HCT116 (cell line): Measurements from ENCODE around the gene MX2. TPM values are rescaled to one million over a fixed set of nuclear protein-coding genes. Genes with fewer than 3 reads are reported as not detected.

Experiments
- ATAC-seq: fragments of 200-7000 bp; cut with Tn5 transposase; 2 replicates; pipeline ENCODE4 v1.9.1; 2020; ENCODE audit warnings: mild to moderate bottlenecking, moderate library complexity
- BruUV-seq: library from RNA; stranded (reverse); fragments of 400-500 nt; replicated peaks from 2 replicates; lab custom pipeline; 2021; lab: Mats Ljungman, UMichigan
- CTCF ChIA-PET: fragments of 300-600 bp; sonication (Branson Sonifier 250); formaldehyde crosslinking; loops from one replicate; lab custom pipeline; 2021; ENCODE audit warnings: antibody characterized with exemption; lab: Charles Lee
- POLR2A ChIA-PET: fragments of 300-600, 350-600 bp; sonication (Branson Sonifier 250); formaldehyde crosslinking; loops from one replicate; lab custom pipeline; 2021; ENCODE audit warnings: antibody characterized with exemption; lab: Charles Lee
- RAD21 ChIA-PET, 2 experiments: fragments of 300-600 bp; sonication (Branson Sonifier 250); formaldehyde crosslinking; loops; one replicate each; lab custom pipeline; 2023; ENCODE audit warnings: low total read pairs in 2 of 2; ENCODE audit not compliant: uncharacterized antibody in 2 of 2, unreplicated experiment in 2 of 2, low non-redundant PET in 1 of 2; lab: Charles Lee
- DNase-seq: peaks from one replicate; pipeline ENCODE4 v3.0.0-alpha.2; 2010; ENCODE audit warnings: low read depth, low spot score
- H2AFZ ChIP-seq: fragments of 200-600 bp; shearing (Covaris generic), sonication (generic); 2 replicates; pipeline ENCODE4 v1.6.1; 2017; ENCODE audit warnings: low read depth, mixed run types, mixed read lengths, antibody characterized with exemption, low read length; ENCODE audit not compliant: poor library complexity, severe bottlenecking
- H3K27ac ChIP-seq: 2 replicates; pipeline ENCODE4 v1.5.1; 2012; ENCODE audit warnings: low read depth, low read length
- H3K27me3 ChIP-seq: fragments of 200-600 bp; sonication (generic); 2 replicates; pipeline ENCODE4 v1.6.1; 2016; ENCODE audit warnings: mixed run types, low read length, mixed read lengths; ENCODE audit not compliant: insufficient read depth
- H3K36me3 ChIP-seq, 2 experiments: fragments of 200-500 bp in 1 of 2; fragments of 200-600 bp in 1 of 2; sonication (Bioruptor generic) in 1 of 2; sonication (generic) in 1 of 2; 2 replicates each; pipeline versions ENCODE4 v1.5.1 to v1.6.1; 2014 to 2016; ENCODE audit warnings: low read length in 2 of 2, inconsistent platforms in 1 of 2, mixed read lengths in 1 of 2, mixed run types in 1 of 2; ENCODE audit not compliant: insufficient read depth in 2 of 2, control insufficient read depth in 1 of 2
- H3K4me1 ChIP-seq, 2 experiments: fragments of 200-600 bp in 1 of 2; sonication (generic) in 1 of 2; 2 replicates each; pipeline versions ENCODE4 v1.5.1 to v1.6.1; 2012 to 2017; ENCODE audit warnings: low read length in 2 of 2, inconsistent platforms in 1 of 2, mild to moderate bottlenecking in 1 of 2, mixed read lengths in 1 of 2, mixed run types in 1 of 2, moderate library complexity in 1 of 2; ENCODE audit not compliant: insufficient read depth in 2 of 2, control insufficient read depth in 1 of 2
- H3K4me2 ChIP-seq: fragments of 200-600 bp; sonication (generic); 2 replicates; pipeline ENCODE4 v1.6.1; 2017; ENCODE audit warnings: mixed run types, low read length, mixed read lengths
- H3K4me3 ChIP-seq, 2 experiments: fragments of 200-600 bp in 1 of 2; sonication (generic) in 1 of 2; replicated peaks in 1 of 2; 2 replicates each; pipeline ENCODE4 v1.5.1; 2011 to 2016; ENCODE audit warnings: low read length in 2 of 2, control low read depth in 1 of 2, low read depth in 1 of 2, mild to moderate bottlenecking in 1 of 2, mixed read lengths in 1 of 2, mixed run types in 1 of 2
- H3K79me2 ChIP-seq: fragments of 200-600 bp; sonication (generic); 2 replicates; pipeline ENCODE4 v1.6.1; 2017; ENCODE audit warnings: mild to moderate bottlenecking, mixed run types, low read length, moderate library complexity, mixed read lengths; ENCODE audit not compliant: insufficient read depth
- H3K9ac ChIP-seq: fragments of 200-600 bp; sonication (generic); 2 replicates; pipeline ENCODE4 v1.6.1; 2016; ENCODE audit warnings: low read length, mixed read lengths
- H3K9me2 ChIP-seq: fragments of 200-600 bp; sonication (generic), shearing (Covaris generic); 2 replicates; pipeline ENCODE4 v1.6.1; 2017; ENCODE audit warnings: mixed run types, mild to moderate bottlenecking, moderate library complexity; ENCODE audit not compliant: insufficient read depth
- H3K9me3 ChIP-seq, 2 experiments: fragments of 200-500 bp in 1 of 2; fragments of 200-600 bp in 1 of 2; sonication (Bioruptor generic) in 1 of 2; sonication (generic) in 1 of 2; 2 replicates each; pipeline ENCODE4 v1.6.1; 2014 to 2017; ENCODE audit warnings: low read length in 2 of 2, mixed read lengths in 2 of 2, inconsistent platforms in 1 of 2, low read depth in 1 of 2, mild to moderate bottlenecking in 1 of 2, mixed run types in 1 of 2, moderate library complexity in 1 of 2; ENCODE audit not compliant: control insufficient read depth in 1 of 2, insufficient read depth in 1 of 2
- H4K20me1 ChIP-seq: fragments of 200-600 bp; sonication (generic), shearing (Covaris generic); 2 replicates; pipeline ENCODE4 v1.6.1; 2017; ENCODE audit warnings: mixed run types, mild to moderate bottlenecking, moderate library complexity; ENCODE audit not compliant: insufficient read depth
- CBX3 ChIP-seq: IDR thresholded peaks from 2 replicates; pipeline ENCODE4 v1.6.1; 2012; ENCODE audit warnings: low read depth
- CEBPB ChIP-seq: IDR thresholded peaks from 2 replicates; pipeline ENCODE4 v1.6.1; 2012; ENCODE audit warnings: low read depth
- CTCF ChIP-seq, 3 experiments: fragments of 200-600 bp in 1 of 3; sonication (generic) in 1 of 3; IDR thresholded peaks in 2 of 3; conservative IDR thresholded peaks in 1 of 3; 2 replicates each; pipeline ENCODE4 v1.5.1; 2012 to 2017; ENCODE audit warnings: low read depth in 2 of 3, low read length in 2 of 3, antibody characterized with exemption in 1 of 3, borderline replicate concordance in 1 of 3, control low read depth in 1 of 3, mild to moderate bottlenecking in 1 of 3, mixed read lengths in 1 of 3, mixed run types in 1 of 3, moderate library complexity in 1 of 3; ENCODE audit not compliant: insufficient read depth in 1 of 3
- EZH2 ChIP-seq: fragments of 200-600 bp; sonication (generic); IDR thresholded peaks from 2 replicates; pipeline ENCODE4 v1.6.1; 2017; ENCODE audit warnings: antibody characterized with exemption, mixed run types
- FOSL1 ChIP-seq: IDR thresholded peaks from 2 replicates; pipeline ENCODE4 v1.6.1; 2012; ENCODE audit warnings: low read depth
- POLR2A ChIP-seq: IDR thresholded peaks from 2 replicates; pipeline ENCODE4 v1.7.0; 2011; ENCODE audit warnings: borderline replicate concordance; ENCODE audit not compliant: insufficient read depth, insufficient read length; ENCODE audit errors: extremely low read depth
- RAD21 ChIP-seq: IDR thresholded peaks from 2 replicates; pipeline ENCODE4 v1.6.1; 2012; ENCODE audit warnings: low read depth, mild to moderate bottlenecking
- SP1 ChIP-seq: IDR thresholded peaks from 2 replicates; pipeline ENCODE4 v1.6.1; 2012; ENCODE audit warnings: low read depth
- TCF7L2 ChIP-seq: IDR thresholded peaks from 2 replicates; pipeline ENCODE4 v1.7.0; 2011; ENCODE audit warnings: borderline replicate concordance, inconsistent platforms; ENCODE audit not compliant: insufficient read depth, insufficient read length; ENCODE audit errors: extremely low read depth
- YY1 ChIP-seq: IDR thresholded peaks from 2 replicates; pipeline ENCODE4 v1.6.1; 2011; ENCODE audit warnings: low read length, low read depth, moderate library complexity, mild to moderate bottlenecking; ENCODE audit not compliant: insufficient replicate concordance; ENCODE audit errors: extremely low read depth
- ZBTB33 ChIP-seq: IDR thresholded peaks from 2 replicates; pipeline ENCODE4 v1.6.1; 2011; ENCODE audit warnings: mild to moderate bottlenecking, low read length, moderate library complexity; ENCODE audit not compliant: insufficient replicate concordance; ENCODE audit errors: extremely low read depth
- ZFX ChIP-seq: fragments of 450-650 bp; IDR thresholded peaks from 2 replicates; pipeline ENCODE4 v1.6.1; 2017
- ZNF274 ChIP-seq: fragments of 200-500 bp; sonication (Bioruptor generic); IDR thresholded peaks from 2 replicates; pipeline ENCODE4 v1.6.1; 2014; ENCODE audit warnings: mild to moderate bottlenecking, low read depth, low read length, inconsistent platforms
- intact Hi-C: fragments of 100-400 bp; cut with micrococcal nuclease; formaldehyde crosslinking; loops from 2 replicates; pipeline ENCODE4 v1.10.0; 2022
- total RNA-seq: library from RNA; stranded (reverse); gene quantifications from one replicate; pipeline ENCODE4 v1.2.1, GENCODE V29; 2021; ENCODE audit not compliant: unreplicated experiment
- TF ChIP-seq, protein P1 (sequence below): IDR thresholded peaks from 2 replicates; pipeline ENCODE4 v1.6.1; 2012; ENCODE audit warnings: low read depth
- TF ChIP-seq, protein P2 (sequence below): IDR thresholded peaks from 2 replicates; pipeline ENCODE4 v1.6.1; 2012
- TF ChIP-seq, protein P3 (sequence below): IDR thresholded peaks from 2 replicates; pipeline ENCODE4 v1.6.1; 2012

MX2 gene
- total RNA-seq, 1 experiment from 2014 or later: 0.22 TPM

DNA sequence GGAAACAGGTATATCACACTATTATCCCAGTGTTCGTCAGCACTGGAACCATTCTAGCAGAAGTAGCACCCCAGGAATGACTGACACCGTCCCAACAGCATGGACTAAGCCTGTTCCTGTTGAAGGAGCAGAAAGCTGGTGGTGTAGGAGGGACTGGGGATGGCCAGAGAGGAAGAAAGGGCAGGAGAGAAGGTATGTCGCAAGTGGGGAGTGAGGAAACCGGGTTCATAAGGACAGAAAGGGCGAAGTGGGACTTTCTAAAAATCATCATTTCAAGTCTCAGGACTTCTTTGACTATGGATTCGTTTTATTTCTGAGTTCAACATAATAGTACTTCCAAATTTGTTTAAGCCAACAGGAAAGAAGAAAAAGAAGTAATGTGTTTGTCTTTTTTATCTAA, 44.5 kb downstream of the MX2 start:
- H4K20me1 ChIP-seq: no peaks in the 10 kb centered on the region
- no peak overlapping the region for H2AFZ ChIP-seq
- no TSS peak for BruUV-seq
- DNase-seq: no peak
- ChIA-PET POLR2A (no interaction called here), RAD21 (no interaction called here), CTCF (no interaction called here)
- H3K9ac ChIP-seq: no peak overlapping the region
- TF ChIP-seq YY1: no peak
- no peak for TF ChIP-seq TCF7L2
- TF ChIP-seq ZBTB33: no peak
- no peak for TF ChIP-seq FOSL1
- TF ChIP-seq RAD21: no peak
- TF ChIP-seq ZFX: no peak
- TF ChIP-seq ZNF274: no peak
- no peak for TF ChIP-seq SP1
- TF ChIP-seq, protein P1, sequence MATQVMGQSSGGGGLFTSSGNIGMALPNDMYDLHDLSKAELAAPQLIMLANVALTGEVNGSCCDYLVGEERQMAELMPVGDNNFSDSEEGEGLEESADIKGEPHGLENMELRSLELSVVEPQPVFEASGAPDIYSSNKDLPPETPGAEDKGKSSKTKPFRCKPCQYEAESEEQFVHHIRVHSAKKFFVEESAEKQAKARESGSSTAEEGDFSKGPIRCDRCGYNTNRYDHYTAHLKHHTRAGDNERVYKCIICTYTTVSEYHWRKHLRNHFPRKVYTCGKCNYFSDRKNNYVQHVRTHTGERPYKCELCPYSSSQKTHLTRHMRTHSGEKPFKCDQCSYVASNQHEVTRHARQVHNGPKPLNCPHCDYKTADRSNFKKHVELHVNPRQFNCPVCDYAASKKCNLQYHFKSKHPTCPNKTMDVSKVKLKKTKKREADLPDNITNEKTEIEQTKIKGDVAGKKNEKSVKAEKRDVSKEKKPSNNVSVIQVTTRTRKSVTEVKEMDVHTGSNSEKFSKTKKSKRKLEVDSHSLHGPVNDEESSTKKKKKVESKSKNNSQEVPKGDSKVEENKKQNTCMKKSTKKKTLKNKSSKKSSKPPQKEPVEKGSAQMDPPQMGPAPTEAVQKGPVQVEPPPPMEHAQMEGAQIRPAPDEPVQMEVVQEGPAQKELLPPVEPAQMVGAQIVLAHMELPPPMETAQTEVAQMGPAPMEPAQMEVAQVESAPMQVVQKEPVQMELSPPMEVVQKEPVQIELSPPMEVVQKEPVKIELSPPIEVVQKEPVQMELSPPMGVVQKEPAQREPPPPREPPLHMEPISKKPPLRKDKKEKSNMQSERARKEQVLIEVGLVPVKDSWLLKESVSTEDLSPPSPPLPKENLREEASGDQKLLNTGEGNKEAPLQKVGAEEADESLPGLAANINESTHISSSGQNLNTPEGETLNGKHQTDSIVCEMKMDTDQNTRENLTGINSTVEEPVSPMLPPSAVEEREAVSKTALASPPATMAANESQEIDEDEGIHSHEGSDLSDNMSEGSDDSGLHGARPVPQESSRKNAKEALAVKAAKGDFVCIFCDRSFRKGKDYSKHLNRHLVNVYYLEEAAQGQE: no peak
- TF ChIP-seq, protein P2, sequence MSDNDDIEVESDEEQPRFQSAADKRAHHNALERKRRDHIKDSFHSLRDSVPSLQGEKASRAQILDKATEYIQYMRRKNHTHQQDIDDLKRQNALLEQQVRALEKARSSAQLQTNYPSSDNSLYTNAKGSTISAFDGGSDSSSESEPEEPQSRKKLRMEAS: no peak
- no peak for TF ChIP-seq CBX3
- no peak for TF ChIP-seq EZH2
- TF ChIP-seq CTCF (IDR thresholded peaks at IDR 0.05 in 2 of 3, conservative IDR thresholded peaks at IDR 0.05 in 1 of 3; ENCODE audit: borderline replicate concordance in 1 of 3, insufficient read depth in 1 of 3, low read depth in 2 of 3, low read length in 2 of 3): no peak
- TF ChIP-seq, protein P3, sequence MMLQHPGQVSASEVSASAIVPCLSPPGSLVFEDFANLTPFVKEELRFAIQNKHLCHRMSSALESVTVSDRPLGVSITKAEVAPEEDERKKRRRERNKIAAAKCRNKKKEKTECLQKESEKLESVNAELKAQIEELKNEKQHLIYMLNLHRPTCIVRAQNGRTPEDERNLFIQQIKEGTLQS: no peak
- no peak for TF ChIP-seq CEBPB
- TF ChIP-seq POLR2A: no peak
- intact Hi-C loops: no loop called here
- H3K9me3 ChIP-seq: no peaks in the 10 kb centered on the region
- H3K9me2 ChIP-seq: no peaks in the 10 kb centered on the region
- peaks cover 29% of the 10 kb centered on the region for H3K27me3 ChIP-seq
- H3K36me3 ChIP-seq: no peaks in the 10 kb centered on the region
- no peak for ATAC-seq
- no peaks in the 10 kb centered on the region for H3K79me2 ChIP-seq
- no peak overlapping the region for H3K27ac ChIP-seq
- peaks cover 0 to 3% of the 10 kb centered on the region in 2 experiments; a peak in 2 of 4 replicates for H3K4me1 ChIP-seq
- no peak overlapping the region for H3K4me3 ChIP-seq
- no peak overlapping the region for H3K4me2 ChIP-seq
